ENCODE measurements around the gene HSPB9.
A peak's percentile ranks its signal among the peaks of the same experiment; 100 is the strongest.

HSPB9 gene

DNA sequence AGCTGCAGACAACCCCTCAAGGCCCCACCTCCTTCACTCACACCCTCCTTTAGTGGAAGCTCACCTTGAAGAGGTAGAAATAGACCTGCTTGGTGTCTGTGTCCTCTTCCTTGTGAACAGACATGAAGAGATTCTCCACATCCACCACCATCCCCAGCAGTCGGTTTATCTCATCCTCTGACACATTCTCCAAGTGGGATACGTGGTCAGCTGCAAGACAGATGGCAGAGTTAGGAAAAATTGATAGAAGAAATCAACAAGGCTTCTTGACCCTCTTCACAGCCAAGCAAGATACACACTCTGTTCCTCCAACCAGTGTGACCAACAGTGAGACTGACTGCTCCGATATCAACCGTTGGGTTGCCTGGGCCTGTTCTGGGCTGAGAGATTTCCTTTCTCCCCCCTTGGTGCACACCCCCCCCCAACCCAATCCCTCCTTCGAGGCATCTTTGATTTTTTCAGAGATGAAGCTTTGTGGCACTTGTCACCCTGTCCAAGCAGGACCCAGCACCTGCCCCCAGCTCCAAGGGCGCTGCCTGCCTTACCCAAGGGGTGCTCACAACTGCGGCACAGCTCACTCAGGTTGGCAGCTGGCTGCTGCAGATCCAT lies 2.3 kb upstream of the HSPB9 start:
- in situ Hi-C loops (cut with MboI; ENCODE audit: low pct_unique_long_range_greater_than_20kb, low sequenced_read_pairs, unreplicated experiment) = loop anchor here (25.0 kb wide), 1 partner anchor 383 kb away; the partner anchor contains the start of gene HAP1
- DNase-seq (ENCODE audit: low spot score) = no peak
- TF ChIP-seq, protein P1, sequence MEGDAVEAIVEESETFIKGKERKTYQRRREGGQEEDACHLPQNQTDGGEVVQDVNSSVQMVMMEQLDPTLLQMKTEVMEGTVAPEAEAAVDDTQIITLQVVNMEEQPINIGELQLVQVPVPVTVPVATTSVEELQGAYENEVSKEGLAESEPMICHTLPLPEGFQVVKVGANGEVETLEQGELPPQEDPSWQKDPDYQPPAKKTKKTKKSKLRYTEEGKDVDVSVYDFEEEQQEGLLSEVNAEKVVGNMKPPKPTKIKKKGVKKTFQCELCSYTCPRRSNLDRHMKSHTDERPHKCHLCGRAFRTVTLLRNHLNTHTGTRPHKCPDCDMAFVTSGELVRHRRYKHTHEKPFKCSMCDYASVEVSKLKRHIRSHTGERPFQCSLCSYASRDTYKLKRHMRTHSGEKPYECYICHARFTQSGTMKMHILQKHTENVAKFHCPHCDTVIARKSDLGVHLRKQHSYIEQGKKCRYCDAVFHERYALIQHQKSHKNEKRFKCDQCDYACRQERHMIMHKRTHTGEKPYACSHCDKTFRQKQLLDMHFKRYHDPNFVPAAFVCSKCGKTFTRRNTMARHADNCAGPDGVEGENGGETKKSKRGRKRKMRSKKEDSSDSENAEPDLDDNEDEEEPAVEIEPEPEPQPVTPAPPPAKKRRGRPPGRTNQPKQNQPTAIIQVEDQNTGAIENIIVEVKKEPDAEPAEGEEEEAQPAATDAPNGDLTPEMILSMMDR (IDR thresholded peaks at IDR 0.05; ENCODE audit: extremely low read depth, insufficient read depth, missing control alignments) = no peak

DNA sequence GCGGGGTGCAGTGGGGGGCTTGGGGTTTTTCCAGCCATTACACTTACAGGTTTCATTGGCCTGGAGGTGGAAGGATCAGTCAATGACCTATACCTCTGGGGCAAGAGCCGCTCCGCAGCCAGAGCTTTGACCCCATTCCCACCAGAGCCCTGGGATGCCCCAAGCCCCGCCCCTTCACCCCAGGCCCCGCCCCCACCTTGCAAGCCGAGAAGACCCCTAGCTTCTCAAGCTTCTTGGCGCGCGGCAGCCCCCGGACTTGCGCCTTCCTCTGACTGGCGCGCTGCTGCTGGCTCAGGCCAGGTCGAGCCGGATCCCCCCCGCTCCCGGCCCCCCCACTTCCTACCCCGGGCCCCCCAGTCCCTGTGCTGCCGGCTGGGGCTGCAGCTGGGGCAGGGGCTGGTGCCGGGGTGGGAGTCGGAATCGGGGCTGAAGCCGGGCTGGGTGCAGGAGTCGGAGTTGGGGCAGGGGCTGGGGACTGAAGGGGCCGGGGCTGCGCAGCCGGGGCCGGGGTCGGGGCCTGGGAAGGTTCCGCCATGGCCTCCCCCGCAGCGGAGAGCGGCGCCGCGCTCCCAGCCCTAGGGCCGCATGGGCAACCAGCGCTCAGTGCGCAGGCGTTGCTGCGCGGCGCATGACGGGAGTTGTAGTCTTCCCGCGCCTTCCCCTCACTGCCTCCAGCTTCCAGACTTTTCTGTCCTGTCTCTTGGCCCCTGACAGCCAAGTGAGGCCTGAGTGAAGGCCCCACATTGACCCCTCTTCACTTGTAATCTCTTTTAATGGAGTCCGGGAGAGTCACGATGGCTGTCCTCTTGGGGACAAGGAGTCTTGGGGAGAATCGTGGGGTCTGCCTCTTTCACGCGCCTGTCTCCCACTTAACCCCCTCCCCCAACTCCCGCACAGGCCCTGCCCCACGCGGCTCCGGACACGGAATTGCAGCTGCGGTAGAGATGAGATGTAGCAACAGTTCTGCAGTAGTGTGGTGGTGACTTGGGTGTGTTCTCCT lies 1.5 kb upstream of the HSPB9 start, which contains the start of gene KAT2A:
Gene KAT2A (minus strand): TSS at position 598 of the 1,000 bp plus-strand sequence. CDS start 63 bp downstream, at position 535.
- in situ Hi-C loops (cut with MboI; ENCODE audit: low pct_unique_long_range_greater_than_20kb, low sequenced_read_pairs, unreplicated experiment) = loop anchor here (25.0 kb wide), 1 partner anchor 384 kb away; the partner anchor contains the start of gene HAP1
- TF ChIP-seq, protein P1 (IDR thresholded peaks at IDR 0.05; ENCODE audit: extremely low read depth, insufficient read depth, missing control alignments) = no peak
- DNase-seq (ENCODE audit: low spot score) = peak; percentile 97

DNA sequence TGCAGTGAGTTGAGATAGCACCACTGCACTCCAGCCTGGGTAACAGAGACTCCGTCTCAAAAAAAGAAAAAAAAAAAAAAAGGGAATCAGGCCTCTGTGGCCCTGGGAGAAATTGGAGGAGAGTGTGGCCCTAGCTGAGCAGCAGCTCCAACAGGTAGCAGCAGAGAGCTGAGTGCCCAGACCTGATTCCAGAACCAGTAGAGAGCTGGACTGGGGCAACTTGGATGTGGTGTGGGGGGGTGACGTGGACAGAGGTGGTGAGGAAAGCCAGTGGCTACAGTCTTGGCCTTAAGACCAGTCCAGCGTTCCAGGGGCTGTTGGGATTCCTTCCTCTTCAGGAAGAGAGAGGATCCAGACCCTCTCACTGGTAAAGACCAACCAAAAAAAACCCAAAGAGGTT lies 1.7 kb downstream of the HSPB9 start:
- TF ChIP-seq, protein P1 (IDR thresholded peaks at IDR 0.05; ENCODE audit: extremely low read depth, insufficient read depth, missing control alignments) = peak; percentile 6
- in situ Hi-C loops (cut with MboI; ENCODE audit: low pct_unique_long_range_greater_than_20kb, low sequenced_read_pairs, unreplicated experiment) = loop anchor here (25.0 kb wide), 1 partner anchor 387 kb away; the partner anchor contains the start of gene HAP1
- no peak for DNase-seq (ENCODE audit: low spot score)

DNA sequence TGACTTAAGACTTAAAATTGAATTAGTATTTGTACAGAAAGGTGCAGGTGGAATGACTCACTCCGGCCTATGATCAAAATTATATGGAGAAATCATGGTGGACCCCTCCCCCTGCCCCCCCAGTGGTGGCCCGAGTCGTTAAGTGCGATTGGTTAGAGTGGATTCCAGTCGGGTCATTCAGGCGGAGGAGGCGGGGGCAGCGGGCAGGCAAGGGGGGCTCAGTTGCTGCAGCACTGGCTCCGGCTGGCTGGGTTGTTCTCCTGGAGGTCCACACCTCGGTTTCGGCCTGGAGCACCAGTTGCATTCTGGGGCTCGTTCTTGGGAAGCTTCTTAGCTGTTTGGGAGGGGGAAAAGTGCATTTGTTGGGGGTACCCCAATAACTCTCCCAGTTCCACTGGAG lies 3.0 kb downstream of the HSPB9 start:
- in situ Hi-C loops (cut with MboI; ENCODE audit: low pct_unique_long_range_greater_than_20kb, low sequenced_read_pairs, unreplicated experiment) = no loop called here
- DNase-seq (ENCODE audit: low spot score) = no peak
- TF ChIP-seq, protein P1 (IDR thresholded peaks at IDR 0.05; ENCODE audit: extremely low read depth, insufficient read depth, missing control alignments) = no peak

DNA sequence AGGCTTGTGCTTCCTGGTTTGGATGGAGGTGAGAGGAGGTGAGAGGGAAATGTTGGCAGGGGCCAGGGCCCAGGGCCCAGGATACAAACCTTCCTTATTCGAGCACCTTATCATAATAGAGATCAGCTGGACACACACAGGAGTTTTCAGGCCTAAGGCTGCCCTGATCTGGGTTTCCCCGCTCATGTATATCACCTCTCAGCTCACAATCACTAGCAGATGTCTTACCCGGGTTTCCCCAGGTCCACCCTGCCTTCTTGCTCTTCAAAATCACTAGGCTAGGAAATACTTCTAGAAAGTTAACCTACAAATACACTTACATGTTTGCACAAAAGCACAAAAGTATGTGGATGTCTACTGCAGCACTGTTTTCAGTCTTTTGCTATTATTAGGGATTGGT lies 4.2 kb downstream of the HSPB9 start:
- TF ChIP-seq, protein P1 (IDR thresholded peaks at IDR 0.05; ENCODE audit: extremely low read depth, insufficient read depth, missing control alignments) = no peak

DNA sequence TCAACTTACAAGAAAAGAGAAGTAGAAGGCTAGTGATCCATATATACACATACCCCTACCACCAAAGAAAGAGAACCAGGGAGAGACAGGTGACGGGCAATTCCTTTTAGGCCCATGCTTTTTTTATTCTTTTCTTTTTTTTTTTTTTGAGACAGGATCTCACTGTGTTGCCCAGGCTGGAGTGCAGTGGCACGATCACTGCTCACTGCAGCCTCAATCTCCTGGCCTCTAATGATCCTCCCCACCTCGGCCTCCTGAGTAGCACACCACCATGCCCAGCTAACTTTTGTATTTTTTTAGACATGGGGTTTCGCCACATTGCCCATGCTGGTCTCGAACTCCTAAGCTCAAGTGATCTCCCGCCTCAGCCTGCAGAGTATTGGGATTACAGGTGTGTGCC lies 4.8 kb downstream of the HSPB9 start:
- in situ Hi-C loops (cut with MboI; ENCODE audit: low pct_unique_long_range_greater_than_20kb, low sequenced_read_pairs, unreplicated experiment) = no loop called here
- TF ChIP-seq, protein P1 (IDR thresholded peaks at IDR 0.05; ENCODE audit: extremely low read depth, insufficient read depth, missing control alignments) = no peak
- DNase-seq (ENCODE audit: low spot score) = no peak

More for the DNA sequence above, 4.2 kb downstream of the HSPB9 start:
- in situ Hi-C loops (cut with MboI; ENCODE audit: low pct_unique_long_range_greater_than_20kb, low sequenced_read_pairs, unreplicated experiment) = no loop called here
- no peak for DNase-seq (ENCODE audit: low spot score)

Measured in GM13977 (cell line).